NCI-H1105 (cell line): ENCODE results near the gene CHST11.
"Not testable (repeated sequence)": the region's sequence is repeated elsewhere in the genome, so short reads cannot be mapped to it uniquely, and the experiment has no call there.

Experiments used
- DNase-seq: peaks from one replicate; lab custom pipeline; 2025; lab: John Stamatoyannopoulos, UW

Gene CHST11

GRCh38 chr12:104741497-104742367 is 285.0 kb downstream of the CHST11 start:
- DNase-seq = no peak

GRCh38 chr12:104742551-104743201 is 285.9 kb downstream of the CHST11 start:
- peak; percentile 91 for DNase-seq

- DNase-seq = no peak
These were observed 286.4 kb downstream of the CHST11 start for GRCh38 chr12:104743202-104743580.

- not testable (repeated sequence) for DNase-seq
These were observed 287.2 kb downstream of the CHST11 start for GRCh38 chr12:104743753-104744548.

GRCh38 chr12:104746467-104747088 is 289.8 kb downstream of the CHST11 start:
- no peak for DNase-seq

- no peak for DNase-seq
These were observed 290.6 kb downstream of the CHST11 start for GRCh38 chr12:104747330-104747729.

- no peak for DNase-seq
These were observed 291.2 kb downstream of the CHST11 start for GRCh38 chr12:104747955-104748354.

GRCh38 chr12:104748356-104748755 is 291.6 kb downstream of the CHST11 start:
- DNase-seq = no peak

- no peak for DNase-seq
These were observed 292.0 kb downstream of the CHST11 start for GRCh38 chr12:104748790-104749189.

- DNase-seq = no peak
These were observed 292.8 kb downstream of the CHST11 start for GRCh38 chr12:104749545-104749944.

GRCh38 chr12:104750061-104750460 is 293.3 kb downstream of the CHST11 start:
- no peak for DNase-seq

- no peak for DNase-seq
These were observed 294.4 kb downstream of the CHST11 start for GRCh38 chr12:104751120-104751519.

GRCh38 chr12:104751594-104751993 is 294.8 kb downstream of the CHST11 start:
- no peak for DNase-seq

GRCh38 chr12:104752016-104752415 is 295.3 kb downstream of the CHST11 start:
- no peak for DNase-seq

GRCh38 chr12:104752881-104753280 is 296.1 kb downstream of the CHST11 start:
- no peak for DNase-seq

GRCh38 chr12:104756901-104757300 is 300.2 kb downstream of the CHST11 start:
- DNase-seq = no peak

GRCh38 chr12:104758771-104759170 is 302.0 kb downstream of the CHST11 start:
- no peak for DNase-seq

GRCh38 chr12:104761091-104761490 is 304.3 kb downstream of the CHST11 start:
- no peak for DNase-seq

GRCh38 chr12:104761611-104762010 is 304.9 kb downstream of the CHST11 start:
- no peak for DNase-seq

GRCh38 chr12:104763168-104763805 is 306.5 kb downstream of the CHST11 start:
- DNase-seq = no peak

GRCh38 chr12:104764225-104765091 is 307.7 kb downstream of the CHST11 start:
- no peak for DNase-seq
